Tibial artery (tissue), 4 donors: Measurements from ENCODE around the gene TBC1D10A.

Experiments used
- DNase-seq, 2 donors: peaks; one replicate each; pipeline ENCODE4 v3.0.0-alpha.2; 2019
- H3K27ac ChIP-seq, 2 donors: fragments of 200-600 bp; sonication (generic) in 1 of 2; 1 replicate in 1 of 2; 2 replicates in 1 of 2; pipeline ENCODE4 v1.5.1; 2018 to 2019; ENCODE audit warnings: mild to moderate bottlenecking in 1 of 2
- H3K27me3 ChIP-seq, 2 donors: fragments of 200-600 bp; sonication (generic) in 1 of 2; one replicate each; pipeline versions ENCODE4 v1.5.1 to v1.6.0; 2016 to 2019
- H3K36me3 ChIP-seq, 3 donors: fragments of 200-600 bp; sonication (generic) in 2 of 3; one replicate each; pipeline ENCODE4 v1.5.1; 2016 to 2019; ENCODE audit warnings: mild to moderate bottlenecking in 2 of 3
- H3K4me1 ChIP-seq, 4 donors: fragments of 200-600 bp; sonication (generic) in 2 of 4; 1 replicate in 3 of 4; 2 replicates in 1 of 4; pipeline ENCODE4 v1.5.1; 2016 to 2019
- H3K4me3 ChIP-seq, 2 donors: fragments of 200-600 bp; sonication (generic) in 1 of 2; 1 replicate in 1 of 2; 2 replicates in 1 of 2; pipeline ENCODE4 v1.5.1; 2018 to 2019; ENCODE audit warnings: mild to moderate bottlenecking in 2 of 2
- H3K9me3 ChIP-seq, 3 donors: fragments of 200-600 bp; sonication (generic) in 1 of 3; one replicate each; pipeline ENCODE4 v1.5.1; 2016 to 2019
- intact Hi-C: fragments of 100-400 bp; cut with DNase I; formaldehyde crosslinking; loops from one replicate; pipeline ENCODE4 v1.15.0; 2023; ENCODE audit warnings: low total_unique reads
- TF ChIP-seq, protein P1 (sequence below), 2 experiments: fragments of 200-600 bp in 1 of 2; fragments of 450-650 bp in 1 of 2; IDR thresholded peaks; one replicate each; pipeline ENCODE4 v1.5.1; 2017 to 2019; ENCODE audit warnings: antibody characterized with exemption in 2 of 2, mild to moderate bottlenecking in 1 of 2, moderate library complexity in 1 of 2

Gene TBC1D10A

DNA sequence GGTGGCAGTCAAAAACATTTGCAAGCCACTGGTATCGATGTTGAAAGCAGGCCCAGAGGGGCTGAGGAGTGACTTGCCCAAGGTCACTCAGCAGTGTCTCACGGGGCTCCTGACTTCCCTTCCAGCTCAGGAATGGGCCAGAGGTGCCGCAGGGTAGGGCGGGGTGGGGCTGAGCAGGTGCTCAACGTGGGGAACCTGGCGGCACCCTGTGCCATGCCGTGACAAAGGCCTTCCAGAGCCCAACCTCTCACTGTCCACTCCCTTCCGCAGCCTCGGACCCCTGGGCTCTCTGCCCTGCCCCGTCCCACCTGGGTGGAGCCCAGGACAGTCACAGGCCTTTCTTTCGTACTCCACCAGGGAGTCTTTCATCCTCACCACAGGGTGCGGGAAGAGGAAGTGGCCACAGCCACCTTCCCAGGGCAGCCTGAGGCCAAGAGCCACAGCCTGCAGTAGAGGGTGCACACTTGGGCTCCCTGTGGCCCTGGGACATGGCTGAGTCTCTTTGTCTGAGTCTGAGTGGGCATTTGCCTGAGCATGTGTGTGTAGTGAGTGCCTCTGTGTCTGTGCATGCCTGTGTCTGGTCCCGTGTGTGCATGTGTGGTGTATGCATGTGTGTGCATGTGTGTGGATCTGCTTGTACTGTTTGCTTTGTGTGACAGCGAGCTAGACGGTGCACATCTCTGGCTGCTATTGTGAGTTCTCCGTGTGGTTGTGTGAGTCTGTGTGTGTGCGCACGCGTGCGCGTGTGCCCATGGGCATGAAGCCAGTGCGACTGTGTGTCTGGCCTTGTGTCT, 74.1 kb downstream of the TBC1D10A start:
- Histone ChIP-seq H3K27me3 (peaks cover 0 to 16% of the 10 kb centered on the region in 2 donors), H3K27ac (no peak overlapping the region), H3K4me3 (peak overlapping the region; percentile 2 to 29), H3K4me1 (peaks cover 0 to 33% (median 20%) of the 10 kb centered on the region in 4 donors), H3K9me3 (no peaks in the 10 kb centered on the region), H3K36me3 (no peaks in the 10 kb centered on the region)
- intact Hi-C loops, result no loop called here
- no peak for DNase-seq
- TF ChIP-seq, protein P1, sequence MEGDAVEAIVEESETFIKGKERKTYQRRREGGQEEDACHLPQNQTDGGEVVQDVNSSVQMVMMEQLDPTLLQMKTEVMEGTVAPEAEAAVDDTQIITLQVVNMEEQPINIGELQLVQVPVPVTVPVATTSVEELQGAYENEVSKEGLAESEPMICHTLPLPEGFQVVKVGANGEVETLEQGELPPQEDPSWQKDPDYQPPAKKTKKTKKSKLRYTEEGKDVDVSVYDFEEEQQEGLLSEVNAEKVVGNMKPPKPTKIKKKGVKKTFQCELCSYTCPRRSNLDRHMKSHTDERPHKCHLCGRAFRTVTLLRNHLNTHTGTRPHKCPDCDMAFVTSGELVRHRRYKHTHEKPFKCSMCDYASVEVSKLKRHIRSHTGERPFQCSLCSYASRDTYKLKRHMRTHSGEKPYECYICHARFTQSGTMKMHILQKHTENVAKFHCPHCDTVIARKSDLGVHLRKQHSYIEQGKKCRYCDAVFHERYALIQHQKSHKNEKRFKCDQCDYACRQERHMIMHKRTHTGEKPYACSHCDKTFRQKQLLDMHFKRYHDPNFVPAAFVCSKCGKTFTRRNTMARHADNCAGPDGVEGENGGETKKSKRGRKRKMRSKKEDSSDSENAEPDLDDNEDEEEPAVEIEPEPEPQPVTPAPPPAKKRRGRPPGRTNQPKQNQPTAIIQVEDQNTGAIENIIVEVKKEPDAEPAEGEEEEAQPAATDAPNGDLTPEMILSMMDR (IDR thresholded peaks at IDR 0.05), result no peak

DNA sequence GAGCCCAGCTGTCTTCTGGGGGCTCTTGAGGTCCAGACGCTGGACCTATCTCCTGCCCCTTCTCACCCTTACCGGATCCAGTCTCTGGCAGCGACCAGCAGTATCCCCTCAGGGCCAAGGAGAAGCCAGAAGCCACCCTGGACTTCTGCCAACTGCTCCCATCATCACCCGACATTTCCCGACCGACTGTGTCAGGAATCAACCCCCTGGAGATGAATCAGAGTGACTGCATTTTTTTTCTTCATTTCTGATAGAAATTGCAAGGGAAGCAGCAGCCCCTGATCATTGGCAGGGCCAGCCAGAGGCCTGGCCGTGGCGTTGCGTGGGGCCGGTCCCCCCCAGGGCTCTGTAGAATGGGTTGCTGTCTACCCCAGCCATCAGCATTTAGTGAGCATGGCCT, 75.0 kb downstream of the TBC1D10A start:
- intact Hi-C loops, result no loop called here

DNA sequence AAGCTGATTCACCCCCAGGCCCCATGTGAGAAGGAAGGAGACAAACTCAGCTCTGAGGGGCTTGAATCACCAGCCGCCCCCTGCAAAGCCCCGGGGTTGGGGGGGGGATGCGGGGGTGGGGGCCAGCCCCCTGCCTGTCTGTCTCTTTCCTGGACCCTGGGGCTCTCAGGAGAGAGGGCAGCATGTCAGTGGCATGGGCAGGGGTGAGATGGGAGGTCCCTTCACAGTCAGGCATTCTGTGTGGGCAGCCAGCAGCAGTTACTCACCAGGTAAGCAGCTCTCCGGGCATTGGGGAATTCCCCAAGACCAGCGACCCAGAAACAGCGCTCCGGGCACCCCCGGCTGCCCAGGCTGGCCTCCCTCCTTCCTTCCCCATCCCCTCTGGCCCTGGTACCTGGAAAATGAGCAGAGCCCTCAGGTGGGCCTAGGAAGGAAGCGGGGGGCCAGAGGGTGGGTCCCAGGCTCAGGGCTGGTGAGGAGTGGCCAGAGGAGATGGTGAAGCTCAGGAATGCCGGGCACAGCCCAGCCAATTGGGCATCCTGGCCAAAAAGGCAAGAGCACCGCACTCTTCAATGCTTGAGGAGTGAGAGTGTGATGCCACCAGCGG, 76.0 kb downstream of the TBC1D10A start:
- H3K4me3 ChIP-seq, result no peak overlapping the region
- TF ChIP-seq, protein P1 (IDR thresholded peaks at IDR 0.05), result no peak
- intact Hi-C loops, result no loop called here
- H3K27ac ChIP-seq, result no peak overlapping the region
- DNase-seq, result no peak
- no peaks in the 10 kb centered on the region for H3K36me3 ChIP-seq
- no peaks in the 10 kb centered on the region for H3K9me3 ChIP-seq
- H3K27me3 ChIP-seq, result peaks cover 0 to 35% of the 10 kb centered on the region in 2 donors
- H3K4me1 ChIP-seq, result peaks cover 0 to 45% (median 32%) of the 10 kb centered on the region in 4 donors

More for the DNA sequence above, 75.0 kb downstream of the TBC1D10A start:
- Histone ChIP-seq H3K36me3 (no peaks in the 10 kb centered on the region), H3K27me3 (peaks cover 0 to 25% of the 10 kb centered on the region in 2 donors), H3K4me3 (no peak overlapping the region), H3K4me1 (peaks cover 0 to 40% (median 25%) of the 10 kb centered on the region in 4 donors), H3K27ac (no peak overlapping the region), H3K9me3 (no peaks in the 10 kb centered on the region)
- TF ChIP-seq, protein P1 (IDR thresholded peaks at IDR 0.05), result no peak
- no peak for DNase-seq

DNA sequence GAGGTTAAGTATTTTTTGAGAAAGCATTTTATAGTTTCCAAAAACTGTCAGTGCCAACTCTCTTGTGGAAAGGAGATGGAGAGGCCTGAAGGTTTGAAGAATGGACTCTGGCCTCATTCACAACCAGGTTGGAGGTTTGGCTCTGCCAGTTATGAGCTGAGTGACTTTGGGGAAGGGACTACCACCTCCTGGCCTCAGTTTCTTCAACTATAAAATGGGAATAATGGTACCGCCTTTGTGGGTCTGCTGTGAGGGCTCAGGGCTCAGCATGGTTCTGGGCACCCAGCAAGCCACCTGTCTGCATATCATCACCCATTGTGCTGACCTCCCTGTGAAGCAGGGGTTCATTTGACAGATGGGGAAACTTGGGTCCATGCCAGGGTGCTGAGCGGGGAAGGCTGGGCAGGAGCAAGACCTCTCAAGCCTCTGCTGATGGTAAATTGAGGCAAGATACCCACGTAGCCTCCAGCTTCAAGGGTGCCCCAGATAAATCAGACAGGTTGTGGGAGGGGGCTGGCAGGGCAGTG, 76.6 kb downstream of the TBC1D10A start:
- no peak overlapping the region for H3K27ac ChIP-seq
- TF ChIP-seq, protein P1 (IDR thresholded peaks at IDR 0.05), result no peak
- intact Hi-C loops, result no loop called here
- DNase-seq, result no peak
- peaks cover 0 to 41% of the 10 kb centered on the region in 2 donors for H3K27me3 ChIP-seq
- H3K4me3 ChIP-seq, result no peak overlapping the region
- H3K9me3 ChIP-seq, result no peaks in the 10 kb centered on the region
- H3K4me1 ChIP-seq, result peaks cover 0 to 51% (median 35%) of the 10 kb centered on the region in 4 donors
- no peaks in the 10 kb centered on the region for H3K36me3 ChIP-seq

DNA sequence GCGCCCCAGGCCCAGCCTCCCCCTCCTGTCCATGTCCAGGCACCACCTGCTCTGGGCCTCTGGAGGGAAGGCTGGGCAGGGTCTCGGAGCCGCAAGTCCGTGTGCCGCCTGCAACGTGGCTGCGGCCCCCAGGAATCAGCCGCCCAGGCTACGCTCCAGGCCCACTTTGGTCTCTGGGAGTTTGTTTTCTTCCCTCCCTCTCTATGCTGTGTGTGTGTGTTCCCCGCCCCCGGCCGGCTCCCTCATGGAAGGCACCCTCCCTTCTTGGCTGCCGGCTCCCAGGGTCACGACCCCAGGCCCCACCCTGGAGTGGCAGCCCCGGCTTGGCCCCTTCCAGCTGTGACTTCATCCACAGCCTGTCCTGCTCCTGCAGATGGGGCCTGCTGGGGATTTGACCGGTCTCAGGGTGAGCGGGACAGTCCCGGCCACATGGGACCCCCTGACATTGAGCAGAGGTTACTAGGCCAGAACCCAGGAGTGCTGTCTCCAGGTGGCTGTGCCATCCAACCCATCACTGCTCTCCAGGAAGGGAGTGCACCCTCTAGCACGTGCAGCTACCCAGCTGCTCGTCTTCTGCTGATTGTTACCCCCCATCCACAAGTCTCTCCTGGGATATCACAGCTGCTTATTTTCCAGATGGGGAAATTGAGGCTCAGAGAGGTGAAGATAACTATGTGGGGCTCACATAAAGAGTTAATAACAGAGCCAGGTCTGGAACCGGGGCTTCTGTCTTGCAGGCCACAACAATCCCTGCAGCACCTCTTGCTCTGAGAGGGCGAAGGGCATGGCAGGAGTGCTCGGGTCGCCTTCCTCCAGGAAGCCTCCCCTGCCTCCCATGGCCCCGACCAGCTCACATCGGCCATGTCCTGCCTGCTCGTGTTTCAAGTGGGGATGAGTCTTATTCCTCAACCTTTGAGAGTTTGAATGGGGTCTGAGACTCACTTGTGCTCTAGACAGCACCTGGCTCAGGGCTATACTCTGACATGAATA, 77.4 kb downstream of the TBC1D10A start:
- peaks cover 0 to 51% (median 35%) of the 10 kb centered on the region in 4 donors for H3K4me1 ChIP-seq
- intact Hi-C loops, result no loop called here

More for the DNA sequence above, 77.4 kb downstream of the TBC1D10A start:
- TF ChIP-seq, protein P1 (IDR thresholded peaks at IDR 0.05), result no peak
- no peak overlapping the region for H3K27ac ChIP-seq
- peaks cover 0 to 49% of the 10 kb centered on the region in 2 donors for H3K27me3 ChIP-seq
- H3K9me3 ChIP-seq, result no peaks in the 10 kb centered on the region
- DNase-seq, result peak in 1 of 2 donors; percentile 49
- H3K36me3 ChIP-seq, result no peaks in the 10 kb centered on the region
- no peak overlapping the region for H3K4me3 ChIP-seq
